Stimulated activated effector memory CD8-positive, alpha-beta T cell treated with anti-CD3 and anti-CD28 coated beads, Interleukin-12 subunit alpha, Interleukin-12 subunit beta, amount 100 ng/mL, for 72 hours (primary cell): ENCODE data around the gene BSN.
"Not testable (repeated sequence)": the region's sequence is repeated elsewhere in the genome, so short reads cannot be mapped to it uniquely, and the experiment has no call there.

Experiments
- ATAC-seq: fragments of 150-1000 bp; cut with Tn5 transposase; 2 replicates; pipeline ENCODE4 v1.10.0; 2021
- DNase-seq, 2 donors: peaks; one replicate each; pipeline ENCODE4 v3.0.0; 2021 to 2022; ENCODE audit warnings: low spot score in 2 of 2
- H3K27ac Mint-ChIP-seq: one replicate; pipeline ENCODE4 v1.8.0; 2022; ENCODE audit warnings: mild to moderate bottlenecking, mixed read lengths
- H3K36me3 Mint-ChIP-seq: one replicate; pipeline ENCODE4 v1.8.0; 2022; ENCODE audit warnings: mild to moderate bottlenecking, mixed read lengths
- H3K4me1 Mint-ChIP-seq: one replicate; pipeline ENCODE4 v1.8.0; 2022; ENCODE audit warnings: mixed read lengths
- H3K4me3 Mint-ChIP-seq: one replicate; pipeline ENCODE4 v1.8.0; 2022; ENCODE audit warnings: mild to moderate bottlenecking, mixed read lengths
- H3K9me3 Mint-ChIP-seq: one replicate; pipeline ENCODE4 v1.8.0; 2022; ENCODE audit warnings: mixed read lengths

The BSN gene

DNA sequence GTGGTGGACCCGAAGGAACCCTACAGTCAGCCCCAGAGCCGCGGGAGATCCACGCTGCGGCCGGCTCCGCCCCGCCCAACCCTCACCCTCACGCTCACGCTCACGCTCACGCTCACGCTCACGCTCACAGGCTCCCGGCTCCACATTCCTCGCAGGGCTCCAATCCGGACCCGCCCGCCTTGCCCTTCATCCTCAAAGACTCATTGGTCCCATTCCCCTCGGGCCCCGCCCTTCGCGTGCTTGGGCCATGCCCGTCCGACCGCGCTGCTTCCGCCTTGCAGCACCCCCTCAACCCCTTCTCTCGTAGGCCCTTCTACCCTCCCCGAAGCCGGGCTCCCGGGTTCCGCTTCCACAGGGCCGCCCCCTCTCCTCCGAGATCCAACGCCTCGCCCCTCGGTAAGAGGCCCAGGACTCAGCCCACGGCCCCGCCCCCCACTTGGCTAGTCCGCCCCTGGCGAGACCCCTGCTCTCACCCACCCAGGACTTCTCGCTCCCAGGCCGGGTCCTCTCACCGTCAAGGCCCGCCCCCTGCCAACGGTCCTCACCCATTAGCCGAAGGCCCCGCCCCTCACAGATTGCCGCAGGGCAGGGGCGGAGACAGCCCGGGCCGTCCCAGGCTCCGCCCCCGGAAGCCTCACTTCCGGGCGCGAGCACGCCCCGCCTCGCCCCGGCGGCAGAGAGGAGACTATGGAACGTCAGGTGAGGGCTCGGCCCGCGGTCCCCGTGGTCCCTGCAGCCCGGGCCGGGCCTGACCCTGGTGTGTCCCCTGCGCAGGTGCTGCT is 119.6 kb downstream of the BSN start, which contains the start of gene APEH:
TSS of gene APEH (plus strand) at position 637 of the 782 bp plus-strand sequence. CDS start at position 688, 51 bp downstream.
- Mint-ChIP-seq H3K27ac (peak within 1 kb of the TSS; percentile 98), H3K4me3 (peak within 1 kb of the TSS; percentile 86), H3K36me3 (peaks cover 30% of the 10 kb centered on the region), H3K9me3 (no peaks in the 10 kb centered on the region), H3K4me1 (peaks cover 35% of the 10 kb centered on the region)
- DNase-seq (peak; percentile 98 to 99), ATAC-seq (peak; percentile 91)

GRCh38 chr3:49674497-49674983 is 120.3 kb downstream of the BSN start:
- Mint-ChIP-seq H3K36me3 (peaks cover 30% of the 10 kb centered on the region), H3K4me3 (peak overlapping the region; percentile 86), H3K9me3 (no peaks in the 10 kb centered on the region), H3K4me1 (peaks cover 35% of the 10 kb centered on the region), H3K27ac (peak overlapping the region; percentile 98)
- ATAC-seq: peak; percentile 34
- no peak for DNase-seq

GRCh38 chr3:49675912-49676311 is 121.6 kb downstream of the BSN start:
- H3K4me1 Mint-ChIP-seq: peaks cover 46% of the 10 kb centered on the region
- H3K36me3 Mint-ChIP-seq: peaks cover 41% of the 10 kb centered on the region

GRCh38 chr3:49680493-49681231 is 126.4 kb downstream of the BSN start:
- Mint-ChIP-seq H3K27ac (no peak overlapping the region), H3K4me1 (peaks cover 32% of the 10 kb centered on the region), H3K36me3 (peaks cover 46% of the 10 kb centered on the region), H3K4me3 (no peak overlapping the region), H3K9me3 (no peaks in the 10 kb centered on the region)
- ATAC-seq (no peak), DNase-seq (no peak)

More at GRCh38 chr3:49675912-49676311, 121.6 kb downstream of the BSN start:
- no peak for ATAC-seq
- Mint-ChIP-seq H3K4me3 (no peak overlapping the region), H3K27ac (no peak overlapping the region), H3K9me3 (no peaks in the 10 kb centered on the region)
- no peak for DNase-seq

DNA sequence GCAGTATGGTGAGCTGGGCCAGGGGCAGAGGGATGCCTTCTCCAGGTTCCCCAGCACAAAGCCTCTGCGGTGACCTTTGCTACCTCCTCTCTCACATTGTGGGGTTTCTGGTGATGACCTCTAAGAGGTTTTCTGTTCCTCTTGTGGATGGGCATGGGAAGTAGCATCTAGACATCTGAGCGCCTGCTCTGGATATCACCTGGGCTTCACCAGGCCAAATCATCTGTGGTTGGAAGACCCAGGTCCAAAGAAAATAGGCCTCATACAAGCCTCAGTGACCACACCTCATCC is 126.9 kb downstream of the BSN start:
- DNase-seq: no peak
- ATAC-seq: no peak
- no peak overlapping the region for H3K27ac Mint-ChIP-seq
- H3K36me3 Mint-ChIP-seq: peaks cover 41% of the 10 kb centered on the region
- H3K4me1 Mint-ChIP-seq: peaks cover 27% of the 10 kb centered on the region
- H3K9me3 Mint-ChIP-seq: no peaks in the 10 kb centered on the region
- H3K4me3 Mint-ChIP-seq: no peak overlapping the region

GRCh38 chr3:49681543-49681942 is 127.3 kb downstream of the BSN start:
- Mint-ChIP-seq H3K36me3 (peaks cover 38% of the 10 kb centered on the region), H3K4me3 (no peak overlapping the region), H3K4me1 (peaks cover 25% of the 10 kb centered on the region), H3K27ac (no peak overlapping the region), H3K9me3 (no peaks in the 10 kb centered on the region)
- ATAC-seq (no peak), DNase-seq (no peak)

GRCh38 chr3:49683162-49683561 is 128.9 kb downstream of the BSN start:
- no peak for ATAC-seq
- H3K27ac Mint-ChIP-seq: no peak overlapping the region

DNA sequence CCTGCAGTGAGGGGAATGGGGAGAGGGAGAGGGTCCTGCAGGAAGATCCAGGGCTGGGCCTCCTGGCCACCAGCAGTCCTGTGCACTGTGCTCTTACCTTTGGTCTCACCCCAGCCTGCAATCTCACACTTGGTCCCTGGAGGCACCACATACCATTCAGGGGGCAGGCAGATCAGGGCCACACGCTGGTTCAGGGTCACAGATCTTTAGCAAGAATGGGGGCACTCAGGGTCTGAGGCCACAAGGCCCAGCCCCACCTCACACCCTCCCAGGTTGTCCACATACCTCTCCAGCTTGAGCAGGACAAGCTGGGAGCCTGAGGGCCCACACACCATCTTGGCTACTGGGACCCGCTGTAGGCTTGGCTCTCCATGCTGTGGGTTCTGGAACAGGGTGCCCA is 130.2 kb downstream of the BSN start:
- not testable (repeated sequence) for H3K27ac Mint-ChIP-seq, H3K4me3 Mint-ChIP-seq, ATAC-seq, DNase-seq, H3K9me3 Mint-ChIP-seq
- Mint-ChIP-seq H3K4me1 (peaks cover 34% of the 10 kb centered on the region), H3K36me3 (peaks cover 39% of the 10 kb centered on the region)

More at GRCh38 chr3:49683162-49683561, 128.9 kb downstream of the BSN start:
- H3K36me3 Mint-ChIP-seq: peaks cover 34% of the 10 kb centered on the region
- no peaks in the 10 kb centered on the region for H3K9me3 Mint-ChIP-seq
- no peak overlapping the region for H3K4me3 Mint-ChIP-seq
- no peak for DNase-seq
- peaks cover 25% of the 10 kb centered on the region for H3K4me1 Mint-ChIP-seq

DNA sequence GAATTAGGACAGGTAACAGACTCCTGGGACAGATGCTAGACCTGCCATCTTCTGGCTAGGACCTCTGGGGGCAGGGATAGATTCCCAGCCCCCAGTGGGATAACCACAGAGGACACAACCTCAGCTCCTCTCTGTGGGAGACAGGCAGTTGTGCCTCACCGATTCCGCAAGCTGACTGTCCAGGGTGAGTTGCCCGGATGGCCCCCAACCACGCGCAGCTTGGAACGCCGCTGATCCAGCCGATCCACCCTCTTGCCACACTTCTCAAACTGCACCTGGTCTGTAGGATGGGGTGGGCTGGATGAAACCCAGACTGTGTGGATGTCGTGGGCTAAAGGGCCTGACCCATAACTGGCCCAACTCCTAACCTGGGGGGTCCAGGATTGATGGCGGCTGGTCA is 130.8 kb downstream of the BSN start:
- peak overlapping the region; percentile 56 for H3K4me3 Mint-ChIP-seq
- peaks cover 37% of the 10 kb centered on the region for H3K4me1 Mint-ChIP-seq
- H3K27ac Mint-ChIP-seq, H3K9me3 Mint-ChIP-seq, ATAC-seq, DNase-seq: not testable (repeated sequence)
- peaks cover 37% of the 10 kb centered on the region for H3K36me3 Mint-ChIP-seq

GRCh38 chr3:49685846-49686245 is 131.6 kb downstream of the BSN start:
- Mint-ChIP-seq H3K36me3 (peaks cover 30% of the 10 kb centered on the region), H3K4me3 (peak overlapping the region; percentile 56), H3K4me1 (peaks cover 37% of the 10 kb centered on the region)
- H3K27ac Mint-ChIP-seq, H3K9me3 Mint-ChIP-seq, DNase-seq, ATAC-seq: not testable (repeated sequence)

DNA sequence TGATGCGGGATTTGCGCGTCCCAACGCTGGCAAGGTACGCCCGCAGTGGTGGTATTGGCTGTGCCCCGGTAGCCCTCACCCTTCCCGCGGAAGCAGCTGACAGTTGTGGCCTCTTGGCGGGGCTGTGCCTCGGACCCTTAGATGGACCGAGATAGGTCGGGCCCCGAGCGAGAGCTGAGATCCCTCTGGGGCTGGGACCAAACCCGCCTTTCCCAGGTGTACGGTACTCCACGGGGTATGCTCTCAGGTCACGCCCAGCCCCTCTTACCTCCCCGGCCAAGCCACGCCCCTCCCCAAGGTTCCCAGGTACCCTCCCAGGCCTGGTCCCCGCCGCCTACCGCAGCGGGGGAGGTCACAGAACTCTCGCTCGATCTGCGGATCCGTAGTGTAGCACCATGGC is 132.1 kb downstream of the BSN start:
- peak overlapping the region; percentile 56 for H3K4me3 Mint-ChIP-seq
- H3K4me1 Mint-ChIP-seq: peaks cover 42% of the 10 kb centered on the region
- DNase-seq, H3K9me3 Mint-ChIP-seq, H3K27ac Mint-ChIP-seq: not testable (repeated sequence)
- peaks cover 28% of the 10 kb centered on the region for H3K36me3 Mint-ChIP-seq
- ATAC-seq: peak; percentile 0

DNA sequence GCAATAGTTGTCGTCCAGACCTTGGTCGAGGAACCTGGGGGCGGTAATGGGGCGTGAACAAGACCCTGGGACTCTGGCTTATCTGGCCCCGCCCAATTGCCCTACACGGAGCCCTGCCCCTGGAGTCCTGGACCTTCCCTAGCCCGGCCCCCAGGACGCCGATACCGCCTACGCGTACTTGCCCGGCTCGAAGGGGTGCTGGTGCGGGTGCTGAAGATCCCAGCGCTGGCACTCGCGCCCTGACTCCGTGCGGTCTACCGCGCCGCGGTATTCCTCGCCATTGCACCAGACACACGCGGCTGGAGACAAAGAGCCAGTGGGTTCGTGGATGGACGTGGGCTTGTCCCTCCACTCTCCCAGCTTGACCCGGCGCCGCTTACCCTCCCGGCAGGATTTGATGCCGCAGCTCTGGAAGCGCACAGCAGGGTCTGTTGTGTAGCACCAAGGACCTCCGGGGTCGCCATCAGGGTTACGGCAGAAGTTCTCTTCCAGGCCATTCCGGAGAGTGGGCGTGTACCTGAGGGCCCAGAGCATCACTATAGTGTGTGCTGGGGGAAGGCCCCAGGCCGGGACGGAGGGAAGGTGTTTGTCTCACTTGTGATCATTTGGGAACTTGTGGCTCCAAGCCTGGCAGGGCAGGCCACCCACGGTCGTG is 132.6 kb downstream of the BSN start:
- DNase-seq (peak; percentile 26 to 70), ATAC-seq (peak; percentile 49)
- Mint-ChIP-seq H3K4me3 (peak overlapping the region; percentile 56), H3K36me3 (peaks cover 28% of the 10 kb centered on the region), H3K4me1 (peaks cover 45% of the 10 kb centered on the region)
- not testable (repeated sequence) for H3K27ac Mint-ChIP-seq, H3K9me3 Mint-ChIP-seq

DNA sequence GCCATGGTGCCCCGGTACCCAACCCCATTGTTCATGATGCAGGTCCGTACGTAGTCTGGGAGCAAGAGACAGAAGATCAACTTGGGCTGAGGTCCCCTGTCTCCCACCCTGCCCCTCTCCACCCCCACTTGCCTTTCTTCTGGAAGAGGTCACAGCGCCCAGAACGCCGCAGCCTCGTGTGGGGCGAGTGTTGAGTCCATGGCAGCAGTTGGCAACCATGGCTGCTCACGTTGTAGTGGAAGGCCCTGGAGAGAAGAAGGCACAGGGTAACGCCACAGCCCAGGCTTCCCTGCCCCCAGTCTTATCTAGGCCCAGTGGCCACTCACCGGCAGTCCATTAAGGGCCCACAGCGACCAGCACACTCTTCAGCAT is 133.1 kb downstream of the BSN start:
- peak overlapping the region; percentile 56 for H3K4me3 Mint-ChIP-seq
- peaks cover 47% of the 10 kb centered on the region for H3K4me1 Mint-ChIP-seq
- H3K36me3 Mint-ChIP-seq: peaks cover 30% of the 10 kb centered on the region
- not testable (repeated sequence) for H3K27ac Mint-ChIP-seq, H3K9me3 Mint-ChIP-seq, DNase-seq, ATAC-seq

GRCh38 chr3:49688338-49689045 is 134.2 kb downstream of the BSN start:
- H3K9me3 Mint-ChIP-seq: not testable (repeated sequence)

More at GRCh38 chr3:49688338-49689045, 134.2 kb downstream of the BSN start:
- not testable (repeated sequence) for DNase-seq, ATAC-seq
- Mint-ChIP-seq H3K36me3 (peaks cover 28% of the 10 kb centered on the region), H3K4me3 (peak overlapping the region; percentile 97), H3K27ac (peak overlapping the region; percentile 99), H3K4me1 (peaks cover 51% of the 10 kb centered on the region)
